HG02623 (cell line): ENCODE results near the gene EN2.

Experiments used
- ATAC-seq: cut with Tn5 transposase; IDR thresholded peaks from one replicate; pipeline ENCODE4 v1.9.1; 2021; ENCODE audit warnings: moderate library complexity; ENCODE audit not compliant: unreplicated experiment

EN2 gene

GRCh38 chr7:155484483-155485399 lies 26.8 kb downstream of the EN2 start:
- no peak for ATAC-seq

DNA sequence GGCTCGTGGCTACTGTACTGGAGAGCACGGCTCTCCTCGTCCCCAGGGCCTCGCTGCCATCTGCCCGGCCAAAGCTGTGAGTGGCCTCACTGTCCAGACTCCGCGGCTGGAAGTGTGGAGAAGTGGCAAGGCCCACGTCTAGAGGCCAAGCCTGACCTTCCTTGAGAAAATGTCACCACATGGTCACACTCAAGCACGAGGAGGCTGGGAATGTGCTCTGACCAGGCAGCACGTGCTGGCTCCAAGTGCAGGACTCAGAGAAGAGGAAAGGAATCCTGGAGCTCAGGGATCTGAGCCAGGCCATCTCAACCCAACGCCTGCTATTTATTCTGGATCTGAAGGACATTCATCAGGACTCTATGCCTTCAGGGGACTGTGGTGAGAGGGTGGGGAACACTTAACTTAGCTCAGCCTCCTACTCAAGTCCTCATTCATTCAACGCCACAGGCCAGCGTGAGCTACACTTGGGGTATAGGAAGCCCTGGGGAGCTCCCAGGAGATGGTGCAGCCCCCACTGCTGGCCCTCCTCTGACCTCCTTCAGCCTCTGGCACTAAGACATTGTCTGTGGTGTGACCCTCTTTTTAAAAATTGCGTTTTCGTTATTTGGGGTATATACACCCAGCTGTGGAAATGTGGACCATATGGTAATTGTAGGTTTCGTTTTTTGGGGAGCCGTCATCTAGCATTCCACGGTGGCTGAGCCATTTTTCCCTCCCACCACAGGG lies 29.0 kb downstream of the EN2 start:
- ATAC-seq = no peak

GRCh38 chr7:155487509-155488482 lies 29.9 kb downstream of the EN2 start:
- no peak for ATAC-seq

- ATAC-seq = no peak
These were observed 30.7 kb downstream of the EN2 start for GRCh38 chr7:155488483-155489127.

DNA sequence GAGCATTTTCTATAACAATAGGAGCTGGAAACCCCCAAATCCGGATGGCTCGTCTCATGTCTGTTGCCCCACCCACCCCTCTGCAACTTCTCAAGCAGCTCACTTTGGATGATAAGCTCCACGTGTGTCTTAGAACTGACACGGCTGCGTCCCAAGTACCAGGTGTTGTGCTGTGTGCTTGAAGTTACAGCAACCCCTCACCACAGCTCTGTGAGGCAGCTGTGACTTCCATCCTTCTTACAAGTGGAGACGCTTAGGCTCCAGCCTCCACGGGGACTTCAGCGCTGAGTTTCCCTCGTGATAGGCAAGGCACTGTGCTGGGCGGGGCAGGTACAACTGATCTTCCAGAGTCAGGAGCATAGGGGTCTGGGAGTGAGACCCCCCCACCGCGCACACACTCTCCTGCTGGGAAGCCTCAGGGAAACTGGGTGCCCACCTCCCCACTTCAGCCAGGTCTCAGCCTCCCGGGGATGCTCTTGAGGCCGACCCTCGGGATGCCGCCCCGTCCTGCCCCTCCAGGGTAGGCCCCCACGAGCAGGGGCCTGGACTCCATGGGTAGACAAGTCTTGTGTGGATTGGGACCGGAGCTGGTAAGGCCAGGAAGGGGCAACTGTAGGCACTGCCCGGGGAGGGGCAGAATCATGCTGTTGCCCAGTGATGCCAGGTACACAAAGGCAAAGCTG lies 31.4 kb downstream of the EN2 start:
- ATAC-seq = no peak

GRCh38 chr7:155489862-155490696 lies 32.1 kb downstream of the EN2 start:
- ATAC-seq = no peak

DNA sequence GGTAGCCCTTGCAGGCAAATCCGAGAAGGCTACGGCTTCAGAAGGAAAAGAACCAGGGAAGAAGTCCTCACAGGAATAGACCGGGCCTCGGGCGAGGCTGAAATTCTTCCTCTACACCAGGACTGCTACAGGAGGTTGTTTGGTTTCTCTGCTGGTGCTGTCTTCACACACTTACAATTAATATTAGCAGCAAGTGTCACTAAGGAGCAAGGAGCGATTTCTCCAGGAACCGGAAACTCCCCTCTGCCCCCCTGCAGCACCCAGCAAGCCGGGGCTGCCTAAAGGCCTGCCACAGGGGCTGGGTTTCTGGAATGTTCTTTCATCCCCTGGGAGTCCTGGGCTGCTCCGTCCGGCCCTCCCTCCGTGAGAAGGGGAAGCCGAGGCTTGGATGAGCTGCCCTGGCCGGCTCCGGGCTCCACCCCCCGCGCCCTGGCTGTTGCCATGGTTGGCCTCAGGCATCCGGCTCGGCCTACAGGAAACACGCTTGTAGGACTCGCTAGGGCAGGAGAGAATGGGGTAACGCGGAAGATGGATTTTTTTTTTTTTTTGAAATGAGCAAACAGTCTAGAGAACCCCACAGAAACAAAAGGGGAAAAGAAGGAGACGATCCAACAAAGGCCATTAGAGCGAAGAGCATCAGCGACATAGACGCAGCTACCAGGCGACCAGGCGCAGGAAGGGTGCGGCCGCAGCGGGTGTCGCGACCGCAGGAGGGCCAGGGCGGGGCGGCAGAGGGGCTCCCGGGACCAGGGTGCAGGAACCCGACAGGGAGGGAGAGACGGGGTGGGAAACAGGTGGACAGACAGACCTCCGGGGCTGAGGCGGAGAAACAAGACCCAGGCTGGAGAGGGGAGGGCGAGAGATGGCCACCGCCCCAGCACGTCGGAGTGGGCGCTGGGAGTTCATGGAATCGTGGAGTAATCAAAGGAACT lies 33.0 kb downstream of the EN2 start:
- peak; percentile 95 for ATAC-seq

- ATAC-seq = no peak
These were observed 33.9 kb downstream of the EN2 start for GRCh38 chr7:155491812-155492211.

GRCh38 chr7:155493744-155494538 lies 36.0 kb downstream of the EN2 start:
- no peak for ATAC-seq

- no peak for ATAC-seq
These were observed 36.6 kb downstream of the EN2 start for GRCh38 chr7:155494551-155494950.

DNA sequence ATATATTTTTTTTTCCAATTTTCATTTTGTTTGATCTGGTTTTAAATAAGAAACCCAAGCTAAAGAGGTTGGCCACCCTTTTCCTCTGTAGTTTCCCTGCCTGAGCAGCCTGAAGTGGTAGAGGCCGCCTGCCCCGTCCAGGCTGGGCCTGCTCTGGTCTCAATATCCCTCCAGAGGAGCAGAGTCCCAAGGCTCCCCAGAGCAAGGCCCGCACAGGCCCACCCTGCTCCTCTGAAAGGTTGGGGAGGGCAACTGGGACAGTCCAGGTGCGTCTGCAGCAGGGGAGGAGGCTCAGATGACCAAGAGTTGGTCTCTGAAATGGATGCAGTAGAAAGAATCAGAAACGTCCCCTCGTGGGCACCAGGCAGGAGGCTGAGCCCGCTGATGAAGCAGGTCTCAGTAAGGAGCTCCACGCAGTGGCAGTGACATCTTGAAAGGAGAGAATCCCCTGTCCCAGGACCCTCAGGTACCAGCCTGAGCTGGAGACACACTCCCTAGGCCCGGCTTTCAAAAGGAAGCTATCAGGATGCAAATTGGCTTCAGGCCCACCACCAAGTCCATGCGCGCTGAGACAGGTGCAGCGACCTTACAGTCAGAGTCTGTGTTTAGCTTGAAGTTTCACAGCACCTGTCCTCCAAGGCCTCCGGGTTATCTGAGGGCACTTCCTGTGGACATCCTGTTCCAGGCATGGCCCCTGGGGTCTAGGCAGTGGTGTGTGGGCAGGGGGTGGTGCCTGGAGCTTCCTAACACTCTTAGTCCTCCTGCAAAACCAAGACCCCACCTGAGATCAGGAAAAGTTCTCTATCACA lies 37.7 kb downstream of the EN2 start:
- ATAC-seq = no peak

GRCh38 chr7:155496267-155497005 lies 38.5 kb downstream of the EN2 start:
- no peak for ATAC-seq

DNA sequence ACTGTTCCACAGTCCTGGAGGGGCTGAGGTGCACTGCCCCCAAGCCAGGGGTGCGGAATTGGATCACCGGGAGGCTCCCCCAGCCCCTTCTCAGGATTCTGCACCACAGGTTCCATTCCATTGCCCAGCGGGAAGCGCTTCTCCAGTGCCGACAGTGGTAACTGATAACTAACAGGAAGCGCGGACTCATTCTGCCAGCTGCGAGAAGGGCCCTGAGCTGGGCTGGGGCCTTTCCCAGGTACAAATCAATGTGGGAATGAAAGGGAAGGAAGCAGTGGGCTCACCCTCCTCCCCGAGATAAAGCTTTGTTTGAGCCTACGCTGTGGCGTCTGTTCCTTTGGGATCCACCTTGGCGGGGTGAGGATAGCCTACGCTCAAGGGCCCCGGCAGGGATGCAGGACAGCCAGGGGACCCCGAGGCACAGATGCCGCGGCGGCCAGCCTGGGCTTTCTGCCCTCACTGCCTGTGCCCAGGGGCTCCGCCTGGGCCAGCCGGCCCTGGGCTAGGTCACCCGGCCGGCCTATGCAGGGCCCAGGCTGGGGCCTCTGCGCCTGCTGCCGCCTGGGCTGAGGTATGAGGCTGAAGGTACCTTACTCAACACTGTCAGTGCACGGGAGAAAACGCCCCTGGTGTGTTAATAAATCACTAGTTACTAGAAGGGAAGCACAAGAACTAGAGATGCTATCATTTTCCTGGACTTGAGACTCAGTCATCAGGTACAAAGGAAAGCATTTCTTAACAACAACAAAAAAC lies 39.4 kb downstream of the EN2 start:
- no peak for ATAC-seq

- no peak for ATAC-seq
These were observed 47.5 kb downstream of the EN2 start for GRCh38 chr7:155505422-155505793.

GRCh38 chr7:155506854-155507337 lies 49.0 kb downstream of the EN2 start:
- ATAC-seq = no peak
